Fibroblast of lung (primary cell): ENCODE data around the gene SCMH1.

Experiments used
- CTCF ChIP-seq, 2 donors: IDR thresholded peaks in 1 of 2; conservative IDR thresholded peaks in 1 of 2; 1 replicate in 1 of 2; 2 replicates in 1 of 2; pipeline ENCODE4 v1.5.1; 2011 to 2012; ENCODE audit warnings: low read length in 2 of 2, control low read depth in 1 of 2, inconsistent platforms in 1 of 2, low read depth in 1 of 2, mild to moderate bottlenecking in 1 of 2
- EZH2 ChIP-seq: IDR thresholded peaks from 2 replicates; pipeline ENCODE4 v1.5.1; 2012; ENCODE audit warnings: low read length, control low read depth, mild to moderate bottlenecking; ENCODE audit errors: missing control alignments

- TF ChIP-seq CTCF (conservative IDR thresholded peaks at IDR 0.05 in 1 of 2, IDR thresholded peaks at IDR 0.05 in 1 of 2; ENCODE audit: low read depth in 1 of 2, low read length in 2 of 2) (no peak), EZH2 (no peak)
These were observed 68.5 kb downstream of the SCMH1 start for GRCh38 chr1:41173651-41174050.
